IPS-20b (cell line): ENCODE measurements around the gene B3GAT3.

ENCODE experiments used
- H3K27ac ChIP-seq: one replicate; pipeline ENCODE4 v1.5.1; 2013; ENCODE audit warnings: low read length
- H3K27me3 ChIP-seq: 2 replicates; pipeline ENCODE4 v1.6.1; 2013; ENCODE audit warnings: mild to moderate bottlenecking, low read length, inconsistent platforms; ENCODE audit not compliant: insufficient read depth
- H3K36me3 ChIP-seq: 2 replicates; pipeline ENCODE4 v1.6.1; 2013; ENCODE audit warnings: low read depth, mild to moderate bottlenecking, inconsistent platforms, low read length, moderate library complexity; ENCODE audit not compliant: insufficient read depth
- H3K4me1 ChIP-seq: 2 replicates; pipeline ENCODE4 v1.6.1; 2013; ENCODE audit warnings: mild to moderate bottlenecking, control low read depth, inconsistent platforms, low read length, moderate library complexity; ENCODE audit not compliant: insufficient read depth
- H3K4me3 ChIP-seq: 2 replicates; pipeline ENCODE4 v1.5.1; 2013; ENCODE audit warnings: mild to moderate bottlenecking, low read length, inconsistent platforms
- H3K9ac ChIP-seq: 2 replicates; pipeline ENCODE4 v1.6.1; 2013; ENCODE audit warnings: low read depth, mild to moderate bottlenecking, inconsistent platforms, low read length, moderate library complexity
- H3K9me3 ChIP-seq: 2 replicates; pipeline ENCODE4 v1.6.1; 2013; ENCODE audit warnings: mild to moderate bottlenecking, low read depth, low read length, inconsistent platforms; ENCODE audit not compliant: insufficient read depth

The B3GAT3 gene

DNA sequence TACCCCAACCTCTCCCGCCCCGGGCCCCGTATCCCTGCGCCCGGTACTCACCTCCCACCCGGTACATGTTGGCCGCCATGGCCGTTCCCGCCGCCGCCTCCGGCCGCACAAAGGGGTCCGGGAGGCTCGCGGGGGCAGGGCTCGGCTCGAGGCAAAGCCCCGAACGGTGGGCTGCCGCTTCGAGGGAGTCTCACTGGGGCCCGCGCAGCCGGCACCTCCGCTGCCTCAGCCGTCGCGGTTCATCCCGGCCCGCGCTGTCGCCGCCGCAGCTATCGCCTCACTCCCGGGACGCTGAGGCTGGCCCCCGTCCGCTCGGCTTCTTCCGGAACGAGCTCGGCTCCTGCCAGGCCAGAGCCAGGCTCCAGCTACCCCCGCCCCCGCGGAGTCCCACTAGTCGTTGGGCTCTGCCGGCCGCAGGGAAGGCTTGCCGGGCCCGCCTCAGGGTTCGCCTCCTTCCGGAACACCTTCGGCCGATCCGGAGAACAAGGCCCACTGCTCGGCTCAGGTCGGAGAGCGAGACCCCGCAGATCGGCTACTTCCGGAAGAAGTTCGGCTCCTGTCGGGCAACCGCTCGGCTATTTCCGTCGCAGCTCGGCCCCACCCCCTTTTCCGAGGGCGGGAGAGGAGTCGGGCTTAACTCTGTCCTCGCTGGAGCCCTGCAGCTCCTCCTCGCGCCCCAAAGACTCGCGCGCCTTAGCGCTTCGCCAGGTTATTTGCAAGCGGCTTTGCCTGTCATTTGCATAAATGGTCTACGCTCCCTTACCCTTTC, 20.2 kb downstream of the B3GAT3 start, which contains the start of gene MTA2:
Gene MTA2, minus strand, starts transcription at position 494 of the 769 bp plus-strand sequence. Its CDS starts 415 bp downstream, at position 79.
- peak within 1 kb of the TSS; percentile 30 for H3K27ac ChIP-seq
- H3K4me3 ChIP-seq: peak within 1 kb of the TSS; percentile 96
- peaks cover 20% of the 10 kb centered on the region for H3K4me1 ChIP-seq
- peak within 1 kb of the TSS; percentile 96 for H3K9ac ChIP-seq
- H3K27me3 ChIP-seq: peaks cover 26% of the 10 kb centered on the region
- H3K36me3 ChIP-seq: peaks cover 32% of the 10 kb centered on the region
- H3K9me3 ChIP-seq: no peaks in the 10 kb centered on the region

DNA sequence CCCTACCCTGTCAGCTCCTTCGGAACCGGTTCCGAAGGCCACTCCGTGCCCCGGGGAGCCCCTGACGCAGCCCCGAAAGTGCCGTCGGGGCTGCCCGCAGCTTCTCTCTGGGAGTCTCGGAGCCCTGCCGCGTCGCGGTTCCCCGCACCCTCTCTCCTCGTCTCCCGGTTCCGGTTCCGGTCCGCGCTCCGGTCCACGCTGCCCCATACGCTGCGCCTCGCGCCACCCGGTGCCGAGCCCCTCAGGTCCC, 20.7 kb downstream of the B3GAT3 start:
- H3K4me3 ChIP-seq: peak overlapping the region; percentile 96

DNA sequence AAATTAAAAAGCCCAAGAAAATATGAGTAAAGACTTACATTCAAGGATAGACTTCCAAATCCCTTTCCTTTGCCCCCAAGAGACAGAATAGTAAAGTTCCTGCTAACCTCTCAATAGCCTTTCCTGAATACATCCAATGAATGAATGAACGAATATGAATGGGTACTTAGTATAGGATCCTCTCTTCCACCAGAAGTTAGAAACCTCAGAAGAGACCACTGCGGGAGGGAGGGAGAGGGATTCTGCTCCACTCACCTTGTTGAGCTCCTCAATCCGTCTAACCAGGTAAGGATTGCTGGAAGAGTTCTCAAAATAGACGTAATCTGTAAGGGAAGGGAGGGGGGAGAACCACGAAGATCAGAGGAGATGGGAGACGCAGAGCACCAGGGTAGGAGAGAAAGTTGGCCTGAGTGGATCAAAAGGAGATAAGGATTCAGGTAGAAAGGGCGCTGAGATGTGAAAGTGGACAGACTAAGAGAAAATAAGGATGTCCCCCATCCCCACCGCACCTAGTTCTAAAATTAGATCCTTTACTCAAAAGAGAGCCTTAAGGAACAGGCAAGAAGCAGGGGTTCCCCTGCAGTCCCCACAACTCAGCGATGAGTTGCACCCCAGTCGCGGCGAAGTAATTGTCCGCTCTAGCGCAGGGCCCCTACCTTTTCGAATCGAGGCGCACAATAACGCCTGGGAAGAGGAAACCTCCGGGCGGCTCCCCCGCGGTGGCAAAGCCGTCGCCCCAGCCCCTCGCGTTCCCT, 21.2 kb downstream of the B3GAT3 start:
- peaks cover 42% of the 10 kb centered on the region for H3K36me3 ChIP-seq
- peaks cover 26% of the 10 kb centered on the region for H3K27me3 ChIP-seq
- H3K9me3 ChIP-seq: no peaks in the 10 kb centered on the region
- peak overlapping the region; percentile 96 for H3K9ac ChIP-seq
- H3K27ac ChIP-seq: no peak overlapping the region
- H3K4me1 ChIP-seq: peaks cover 20% of the 10 kb centered on the region
- peak overlapping the region; percentile 96 for H3K4me3 ChIP-seq

More for the DNA sequence above, 20.7 kb downstream of the B3GAT3 start:
- H3K36me3 ChIP-seq: peaks cover 37% of the 10 kb centered on the region
- H3K27ac ChIP-seq: peak overlapping the region; percentile 30
- peak overlapping the region; percentile 96 for H3K9ac ChIP-seq
- no peaks in the 10 kb centered on the region for H3K9me3 ChIP-seq
- peaks cover 20% of the 10 kb centered on the region for H3K4me1 ChIP-seq
- peaks cover 26% of the 10 kb centered on the region for H3K27me3 ChIP-seq

DNA sequence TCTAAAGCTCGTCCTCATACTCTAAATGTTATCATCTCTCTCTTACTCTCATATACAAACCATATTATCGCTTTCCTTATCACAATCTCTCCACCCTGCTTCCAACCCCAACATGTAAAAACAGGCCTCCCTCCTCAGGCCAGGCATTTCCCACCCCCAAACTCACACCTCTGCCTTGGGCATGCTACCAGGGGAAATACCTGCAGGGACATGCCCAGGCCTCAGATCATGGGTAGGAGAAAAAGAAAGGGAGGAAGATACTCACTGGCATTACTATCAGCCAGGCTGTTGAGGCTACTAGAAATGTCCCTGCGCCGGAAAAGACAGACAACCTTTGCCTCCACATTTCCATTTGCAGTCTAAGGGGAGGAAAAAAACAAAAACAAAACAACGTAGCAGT, 21.9 kb downstream of the B3GAT3 start:
- H3K9ac ChIP-seq: peak overlapping the region; percentile 96
- H3K27ac ChIP-seq: no peak overlapping the region
- no peaks in the 10 kb centered on the region for H3K9me3 ChIP-seq
- peaks cover 20% of the 10 kb centered on the region for H3K4me1 ChIP-seq
- peak overlapping the region; percentile 96 for H3K4me3 ChIP-seq
- peaks cover 49% of the 10 kb centered on the region for H3K36me3 ChIP-seq
- peaks cover 26% of the 10 kb centered on the region for H3K27me3 ChIP-seq

DNA sequence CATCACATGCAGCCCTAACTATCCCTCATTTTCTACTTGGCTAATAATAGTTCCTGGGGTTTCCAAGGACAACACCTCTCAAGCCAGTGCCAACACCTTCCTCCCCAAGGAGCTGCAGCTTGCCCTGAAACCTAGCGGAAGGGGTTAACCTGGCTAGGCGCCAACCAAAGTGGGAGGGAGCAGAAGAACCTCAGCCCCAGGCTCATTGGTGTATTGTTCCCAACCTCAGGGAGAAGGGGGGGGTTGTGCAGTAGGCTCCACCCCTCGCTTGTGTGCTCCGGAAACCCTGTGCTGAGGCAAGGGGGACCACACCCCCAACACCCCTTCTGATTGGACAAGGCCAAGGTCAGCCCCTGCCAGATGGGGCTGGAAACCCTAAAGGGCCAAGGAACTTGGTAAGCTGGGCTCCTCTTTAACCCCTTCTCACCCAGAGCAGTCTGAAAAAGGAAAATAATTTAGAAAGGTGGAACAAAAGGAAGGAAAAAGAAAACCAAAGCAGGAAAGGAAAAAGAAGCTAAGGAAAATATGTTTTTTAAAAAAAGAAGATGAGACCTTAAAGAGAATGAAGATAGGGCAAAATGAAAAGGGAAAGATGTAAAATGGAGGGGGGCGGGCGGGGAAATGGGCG, 22.6 kb downstream of the B3GAT3 start:
- H3K27me3 ChIP-seq: peaks cover 24% of the 10 kb centered on the region
- H3K9me3 ChIP-seq: no peaks in the 10 kb centered on the region
- H3K4me3 ChIP-seq: peak overlapping the region; percentile 96
- H3K9ac ChIP-seq: peak overlapping the region; percentile 96; the same call in 1 of the 2 replicates
- no peak overlapping the region for H3K27ac ChIP-seq
- peaks cover 56% of the 10 kb centered on the region for H3K36me3 ChIP-seq
- peaks cover 20% of the 10 kb centered on the region for H3K4me1 ChIP-seq

DNA sequence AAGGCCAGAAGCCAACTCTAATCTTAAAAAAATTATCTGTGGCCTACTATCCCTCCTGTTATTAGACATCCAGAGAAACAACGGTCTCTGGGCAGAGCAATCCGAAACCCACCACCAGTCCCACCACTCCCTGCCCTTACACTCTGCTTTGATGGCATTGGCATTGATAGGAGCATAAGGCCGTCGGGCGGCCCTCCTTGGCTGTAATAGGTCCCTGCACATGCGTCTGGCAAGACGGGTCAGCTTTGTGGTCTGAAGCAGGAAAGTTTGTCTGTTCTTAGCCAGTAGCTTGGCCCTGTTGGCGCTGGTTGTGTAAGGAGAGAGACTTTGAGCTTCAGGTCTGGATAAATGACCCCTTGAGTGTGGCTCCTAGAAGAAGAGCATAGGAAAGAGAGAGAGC, 26.7 kb downstream of the B3GAT3 start:
- Histone ChIP-seq H3K4me1 (peaks cover 17% of the 10 kb centered on the region), H3K9me3 (no peaks in the 10 kb centered on the region), H3K9ac (no peak overlapping the region), H3K27me3 (no peaks in the 10 kb centered on the region; the same call in 1 of the 2 replicates), H3K4me3 (no peak overlapping the region), H3K36me3 (peaks cover 73% of the 10 kb centered on the region), H3K27ac (no peak overlapping the region)

DNA sequence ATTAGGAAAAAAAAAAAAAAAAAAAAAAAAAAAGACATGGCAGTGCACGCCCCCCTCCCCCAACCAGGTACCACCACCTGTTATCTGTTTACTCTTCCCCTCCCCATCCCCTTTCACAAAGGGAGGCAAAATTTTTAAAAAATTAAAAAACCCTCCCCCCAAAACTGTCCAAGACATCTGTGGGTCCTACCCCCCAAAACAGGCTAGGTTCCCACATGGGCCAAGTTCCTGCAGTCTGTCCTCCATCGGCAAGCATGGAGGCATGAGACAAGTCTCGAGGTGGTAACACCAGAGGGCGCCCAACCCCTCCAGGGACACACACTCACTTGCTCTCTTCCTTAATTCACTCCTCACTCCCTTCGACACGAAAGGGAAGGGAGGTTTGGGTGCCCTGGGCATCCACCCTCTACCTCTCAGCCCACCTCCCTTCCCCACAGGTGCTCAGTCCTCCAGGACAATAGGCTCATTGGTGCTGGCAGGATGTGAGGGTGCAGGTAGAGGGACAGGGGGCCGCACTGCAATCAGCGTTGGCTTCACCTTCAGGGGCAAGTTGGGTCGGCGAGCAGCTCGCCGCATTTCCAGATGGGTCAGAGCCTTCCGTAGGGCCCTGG, 28.2 kb downstream of the B3GAT3 start:
- peaks cover 5% of the 10 kb centered on the region for H3K4me1 ChIP-seq
- no peaks in the 10 kb centered on the region for H3K27me3 ChIP-seq
- peaks cover 64% of the 10 kb centered on the region for H3K36me3 ChIP-seq
- H3K9ac ChIP-seq: no peak overlapping the region
- H3K9me3 ChIP-seq: no peaks in the 10 kb centered on the region
- H3K4me3 ChIP-seq: no peak overlapping the region
- no peak overlapping the region for H3K27ac ChIP-seq

DNA sequence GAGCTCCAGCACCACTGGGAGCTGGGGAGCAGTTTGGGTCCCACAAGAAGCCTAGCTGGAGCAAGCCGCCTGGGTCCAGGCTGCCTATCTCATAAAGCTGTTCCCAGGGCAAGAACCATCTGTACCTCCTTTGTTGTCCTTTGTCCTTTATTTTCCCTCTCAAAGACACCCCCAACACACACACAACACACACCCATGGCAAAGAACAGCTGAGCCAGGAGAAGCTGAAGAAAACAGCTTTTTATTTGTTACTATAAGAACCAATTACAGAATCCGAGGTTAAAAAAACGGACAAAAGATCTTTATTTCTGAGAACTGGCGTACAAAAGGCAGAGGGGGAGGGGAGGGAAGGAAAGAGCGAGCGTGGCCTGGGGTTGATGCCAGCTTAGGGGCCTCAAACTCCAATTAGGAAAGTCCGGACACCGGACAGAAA, 28.8 kb downstream of the B3GAT3 start:
- H3K9me3 ChIP-seq: no peaks in the 10 kb centered on the region
- no peak overlapping the region for H3K4me3 ChIP-seq
- H3K36me3 ChIP-seq: peaks cover 64% of the 10 kb centered on the region
- H3K27me3 ChIP-seq: no peaks in the 10 kb centered on the region
- peaks cover 5% of the 10 kb centered on the region for H3K4me1 ChIP-seq
- no peak overlapping the region for H3K27ac ChIP-seq
- H3K9ac ChIP-seq: no peak overlapping the region

DNA sequence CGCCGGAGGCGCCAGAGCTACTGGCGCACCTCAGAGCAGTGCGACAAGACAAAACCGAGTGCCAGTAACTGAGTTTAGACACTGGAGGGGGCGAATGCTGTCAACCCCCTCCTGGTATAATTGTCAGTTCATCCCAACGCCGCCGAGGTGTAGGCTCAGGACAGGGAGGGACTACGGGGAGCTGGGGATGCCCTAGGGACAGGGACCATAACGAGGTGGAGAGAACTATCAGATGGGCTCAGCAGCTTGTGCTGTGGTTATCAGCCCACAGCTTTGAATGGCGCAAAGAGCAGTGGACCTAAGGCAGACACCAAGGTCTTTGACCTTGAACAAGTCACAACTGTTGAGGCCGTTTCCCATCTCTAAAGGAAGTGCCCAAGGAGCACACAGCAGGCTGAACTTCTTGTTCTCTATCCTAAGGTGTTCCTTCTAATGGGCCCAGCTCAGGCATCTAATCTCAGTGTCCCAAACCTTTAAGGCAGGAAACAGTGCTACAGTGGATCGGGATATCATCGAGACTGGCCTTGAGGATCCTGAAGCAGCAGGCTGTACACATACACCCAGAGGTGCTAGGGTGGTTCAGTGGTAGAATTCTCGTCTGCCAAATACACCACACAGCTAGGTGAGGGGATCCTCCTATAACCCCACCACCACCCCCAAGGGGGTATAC, 29.5 kb downstream of the B3GAT3 start:
- Histone ChIP-seq H3K4me3 (peak overlapping the region; percentile 79), H3K9ac (peak overlapping the region; percentile 89), H3K36me3 (peaks cover 64% of the 10 kb centered on the region), H3K27ac (peak overlapping the region; percentile 68), H3K4me1 (peaks cover 5% of the 10 kb centered on the region), H3K9me3 (no peaks in the 10 kb centered on the region), H3K27me3 (no peaks in the 10 kb centered on the region)

DNA sequence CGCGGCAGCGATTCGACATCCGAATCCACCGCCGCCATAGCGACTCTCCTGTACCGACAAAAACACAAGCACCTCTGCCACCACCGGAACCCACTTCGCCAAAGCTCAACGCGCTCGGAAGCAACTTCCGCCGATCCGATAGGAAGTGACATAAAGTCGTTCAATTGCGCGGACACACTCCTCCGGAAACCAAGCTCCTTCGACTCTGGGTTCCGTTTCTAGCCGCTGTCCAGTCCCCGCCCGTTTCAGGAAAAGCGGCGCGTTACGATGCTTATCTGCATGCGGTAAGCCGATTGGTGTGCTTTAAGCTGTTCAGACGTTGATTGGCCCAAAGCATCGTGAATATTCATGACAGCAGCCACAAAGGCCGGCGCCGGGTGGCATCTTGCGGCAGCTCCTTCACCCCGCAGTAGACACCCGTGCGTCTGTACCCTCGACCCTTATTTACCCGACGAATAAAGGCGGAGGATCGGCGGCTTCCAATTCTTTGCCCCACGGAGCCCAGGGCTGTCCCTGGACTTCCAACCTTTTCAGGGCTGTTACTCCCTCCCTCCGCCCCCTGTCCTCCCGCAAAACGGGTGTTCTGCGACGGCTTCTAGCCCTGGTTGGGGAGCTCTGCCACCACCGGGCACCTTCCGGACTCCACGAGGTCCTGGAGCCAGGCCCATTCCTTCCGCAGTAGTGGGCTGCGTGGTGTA, 30.2 kb downstream of the B3GAT3 start, which contains the start of gene TUT1:
Gene TUT1, minus strand, starts transcription at position 76 of the 698 bp plus-strand sequence. Its CDS starts 38 bp downstream, at position 38.
- peak within 1 kb of the TSS; percentile 79 for H3K4me3 ChIP-seq
- H3K36me3 ChIP-seq: peaks cover 60% of the 10 kb centered on the region
- H3K9ac ChIP-seq: peak within 1 kb of the TSS; percentile 95
- H3K27me3 ChIP-seq: no peaks in the 10 kb centered on the region
- H3K9me3 ChIP-seq: no peaks in the 10 kb centered on the region
- peaks cover 5% of the 10 kb centered on the region for H3K4me1 ChIP-seq
- H3K27ac ChIP-seq: peak within 1 kb of the TSS; percentile 68
